HFFc6 (cell line): Measurements from ENCODE around the gene LIN28A. TPM values are rescaled to one million over a fixed set of nuclear protein-coding genes. Genes with fewer than 3 reads are reported as not detected.

Source experiments
- DNase-seq: peaks from one replicate; pipeline ENCODE4 v3.0.0-alpha.2; 2018
- H3K27ac Mint-ChIP-seq: 2 replicates; pipeline ENCODE4 v1.8.0; 2020; ENCODE audit warnings: mild to moderate bottlenecking, mixed read lengths
- H3K27me3 Mint-ChIP-seq: 2 replicates; pipeline ENCODE4 v1.8.0; 2021; ENCODE audit warnings: mild to moderate bottlenecking, moderate library complexity, mixed read lengths; ENCODE audit not compliant: insufficient read depth
- H3K36me3 Mint-ChIP-seq: 2 replicates; pipeline ENCODE4 v1.8.0; 2021; ENCODE audit warnings: low read depth, mixed read lengths
- H3K4me1 Mint-ChIP-seq: 2 replicates; pipeline ENCODE4 v1.8.0; 2020; ENCODE audit warnings: low read depth, mixed read lengths
- H3K4me3 Mint-ChIP-seq: 2 replicates; pipeline ENCODE4 v1.8.0; 2020; ENCODE audit warnings: mild to moderate bottlenecking, moderate library complexity, mixed read lengths
- H3K9me3 Mint-ChIP-seq: 2 replicates; pipeline ENCODE4 v1.8.0; 2020; ENCODE audit warnings: mild to moderate bottlenecking, mixed read lengths
- total RNA-seq, 6 experiments: library from RNA; stranded (reverse); fragmentation: NEBNext Ultra II Directional; extraction: Animal tissue kit (Norgen Biotek cat#: 25700); gene quantifications; 2 replicates in 1 of 6; 3 replicates in 5 of 6; pipeline ENCODE4 v1.2.3, GENCODE V29; 2021
- TF ChIP-seq, protein P1 (sequence below): fragments of 200-600 bp; sonication (generic); IDR thresholded peaks from 2 replicates; pipeline ENCODE4 v1.5.0; 2021; ENCODE audit warnings: antibody characterized with exemption, mild to moderate bottlenecking

The LIN28A gene
- total RNA-seq, 6 experiments from 2014 or later, result not detected

- Mint-ChIP-seq H3K27me3 (peaks cover 2% of the 10 kb centered on the region), H3K4me3 (peak within 1 kb of the TSS; percentile 98), H3K9me3 (no peaks in the 10 kb centered on the region), H3K27ac (peak within 1 kb of the TSS; percentile 92), H3K4me1 (peaks cover 14% of the 10 kb centered on the region), H3K36me3 (peaks cover 9% of the 10 kb centered on the region)
- peak; percentile 97 for DNase-seq
- TF ChIP-seq, protein P1, sequence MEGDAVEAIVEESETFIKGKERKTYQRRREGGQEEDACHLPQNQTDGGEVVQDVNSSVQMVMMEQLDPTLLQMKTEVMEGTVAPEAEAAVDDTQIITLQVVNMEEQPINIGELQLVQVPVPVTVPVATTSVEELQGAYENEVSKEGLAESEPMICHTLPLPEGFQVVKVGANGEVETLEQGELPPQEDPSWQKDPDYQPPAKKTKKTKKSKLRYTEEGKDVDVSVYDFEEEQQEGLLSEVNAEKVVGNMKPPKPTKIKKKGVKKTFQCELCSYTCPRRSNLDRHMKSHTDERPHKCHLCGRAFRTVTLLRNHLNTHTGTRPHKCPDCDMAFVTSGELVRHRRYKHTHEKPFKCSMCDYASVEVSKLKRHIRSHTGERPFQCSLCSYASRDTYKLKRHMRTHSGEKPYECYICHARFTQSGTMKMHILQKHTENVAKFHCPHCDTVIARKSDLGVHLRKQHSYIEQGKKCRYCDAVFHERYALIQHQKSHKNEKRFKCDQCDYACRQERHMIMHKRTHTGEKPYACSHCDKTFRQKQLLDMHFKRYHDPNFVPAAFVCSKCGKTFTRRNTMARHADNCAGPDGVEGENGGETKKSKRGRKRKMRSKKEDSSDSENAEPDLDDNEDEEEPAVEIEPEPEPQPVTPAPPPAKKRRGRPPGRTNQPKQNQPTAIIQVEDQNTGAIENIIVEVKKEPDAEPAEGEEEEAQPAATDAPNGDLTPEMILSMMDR, result no peak
Measured at GRCh38 chr1:26431979-26432695, 21.5 kb downstream of the LIN28A start, which contains the start of gene DHDDS. Gene DHDDS (plus strand): TSS chr1:26432321. CDS start chr1:26432946, 625 bp downstream.

DNA sequence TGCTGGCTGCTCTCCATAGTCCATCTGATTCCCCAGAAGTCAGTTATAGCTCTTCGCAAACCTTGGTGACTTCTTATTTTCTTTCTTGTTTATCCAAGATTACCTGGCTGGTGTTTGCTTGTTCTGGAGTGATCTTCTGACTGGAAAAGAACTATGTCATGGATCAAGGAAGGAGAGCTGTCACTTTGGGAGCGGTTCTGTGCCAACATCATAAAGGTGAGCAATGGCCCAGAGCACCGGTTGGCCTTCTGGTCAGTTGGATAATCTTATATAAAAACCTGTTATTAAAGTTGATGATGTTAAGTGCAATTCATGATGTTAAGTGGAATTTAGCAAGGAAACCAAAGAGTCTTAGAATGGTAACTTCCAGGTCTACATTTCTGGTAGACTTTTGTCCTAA, 22.2 kb downstream of the LIN28A start:
- H3K36me3 Mint-ChIP-seq, result peaks cover 9% of the 10 kb centered on the region
- peaks cover 2% of the 10 kb centered on the region for H3K27me3 Mint-ChIP-seq
- H3K4me1 Mint-ChIP-seq, result peaks cover 14% of the 10 kb centered on the region
- no peaks in the 10 kb centered on the region for H3K9me3 Mint-ChIP-seq
- DNase-seq, result no peak
- peak overlapping the region; percentile 98 for H3K4me3 Mint-ChIP-seq
- H3K27ac Mint-ChIP-seq, result peak overlapping the region; percentile 92
- TF ChIP-seq, protein P1, result no peak

DNA sequence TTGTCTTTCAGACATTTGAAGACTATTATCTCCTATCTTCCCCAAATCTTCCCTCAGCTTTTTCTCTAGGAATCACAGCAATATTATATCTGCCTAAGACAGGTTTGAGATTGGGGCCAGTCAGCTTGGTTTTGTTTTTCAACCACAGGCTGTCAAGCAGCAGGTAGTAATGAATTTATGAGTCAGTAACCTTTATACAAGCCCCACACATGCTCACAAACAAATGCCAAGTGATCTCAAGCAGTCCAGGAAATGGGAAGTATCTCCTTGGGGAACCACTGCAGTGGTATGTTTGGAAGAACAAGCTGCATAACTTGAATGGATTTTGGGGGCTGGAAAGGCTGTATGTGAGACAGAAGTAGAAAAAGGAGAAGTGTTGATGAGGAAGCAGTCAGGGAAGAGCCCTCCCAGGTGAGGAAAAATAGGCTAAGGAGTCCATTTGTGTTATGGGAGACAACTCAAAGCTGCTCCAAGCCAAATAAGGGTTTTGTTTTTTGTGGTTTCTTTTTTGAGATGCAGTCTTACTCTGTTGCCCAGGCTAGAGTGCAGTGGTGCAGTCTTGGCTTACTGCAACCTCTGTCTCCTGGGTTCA, 23.6 kb downstream of the LIN28A start:
- Mint-ChIP-seq H3K27me3 (peaks cover 2% of the 10 kb centered on the region), H3K9me3 (no peaks in the 10 kb centered on the region), H3K27ac (peak overlapping the region; percentile 26; the same call in 1 of the 2 replicates), H3K4me3 (peak overlapping the region; percentile 44), H3K4me1 (peaks cover 14% of the 10 kb centered on the region), H3K36me3 (peaks cover 21% of the 10 kb centered on the region)
- TF ChIP-seq, protein P1, result no peak
- DNase-seq, result no peak

DNA sequence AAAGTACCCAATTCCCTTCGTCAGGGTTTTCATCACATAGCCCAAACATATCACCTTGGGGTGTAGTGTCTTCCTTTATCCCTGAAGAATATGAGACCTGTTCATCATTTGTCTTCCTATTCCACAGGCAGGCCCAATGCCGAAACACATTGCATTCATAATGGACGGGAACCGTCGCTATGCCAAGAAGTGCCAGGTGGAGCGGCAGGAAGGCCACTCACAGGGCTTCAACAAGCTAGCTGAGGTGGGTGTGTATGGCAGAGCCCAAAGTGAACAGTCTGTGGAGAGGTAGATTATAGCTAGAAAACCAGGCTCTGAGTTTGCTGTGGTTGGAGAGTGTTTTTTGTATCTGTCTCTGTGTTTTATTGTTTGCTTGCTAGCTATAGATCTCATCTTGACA, 27.4 kb downstream of the LIN28A start:
- H3K4me1 Mint-ChIP-seq, result peaks cover 12% of the 10 kb centered on the region
- H3K9me3 Mint-ChIP-seq, result no peaks in the 10 kb centered on the region
- H3K27me3 Mint-ChIP-seq, result no peaks in the 10 kb centered on the region
- DNase-seq, result no peak
- no peak overlapping the region for H3K4me3 Mint-ChIP-seq
- no peak overlapping the region for H3K27ac Mint-ChIP-seq
- TF ChIP-seq, protein P1, result no peak
- H3K36me3 Mint-ChIP-seq, result peaks cover 33% of the 10 kb centered on the region

DNA sequence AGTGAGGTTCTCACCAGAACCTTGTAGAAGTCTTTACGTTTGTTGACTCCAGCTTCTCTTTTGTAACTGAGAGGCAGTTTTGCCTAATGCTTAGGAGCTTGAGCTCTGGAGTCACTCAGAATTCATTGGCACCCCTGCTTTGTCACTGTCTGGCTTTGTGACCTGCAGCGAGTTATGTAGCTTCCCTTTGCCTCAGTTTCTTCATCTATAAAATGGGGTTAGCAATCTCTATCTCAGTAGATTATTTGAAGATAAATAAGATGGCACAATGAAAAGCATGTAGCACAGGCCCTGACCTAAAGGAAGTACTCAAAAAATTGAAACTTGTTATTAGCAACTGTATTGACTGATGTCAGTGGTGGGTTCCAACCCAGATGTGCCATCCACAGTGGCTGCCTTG, 29.6 kb downstream of the LIN28A start:
- Mint-ChIP-seq H3K27ac (no peak overlapping the region), H3K27me3 (no peaks in the 10 kb centered on the region), H3K4me1 (no peaks in the 10 kb centered on the region), H3K36me3 (peaks cover 36% of the 10 kb centered on the region), H3K9me3 (no peaks in the 10 kb centered on the region), H3K4me3 (no peak overlapping the region)
- DNase-seq, result no peak
- TF ChIP-seq, protein P1, result no peak
